Forelimb muscle (tissue), 1 donor: ENCODE data around the gene CYP2D6. TPM values are rescaled to one million over a fixed set of nuclear protein-coding genes. Genes with fewer than 3 reads are reported as not detected.
"Not testable (repeated sequence)": the region's sequence is repeated elsewhere in the genome, so short reads cannot be mapped to it uniquely, and the experiment has no call there.

ENCODE experiments used
- DNase-seq: peaks from one replicate; pipeline ENCODE4 v3.0.0-alpha.2; 2013; ENCODE audit warnings: low read depth
- polyA plus RNA-seq: library from polyadenylated mRNA; unstranded; fragments of 120-200 nt; gene quantifications from one replicate; pipeline ENCODE4 v1.2.1, GENCODE V29; 2013; ENCODE audit not compliant: insufficient read length

CYP2D6 gene
- polyA plus RNA-seq, 1 donor, result 1.2 TPM

DNA sequence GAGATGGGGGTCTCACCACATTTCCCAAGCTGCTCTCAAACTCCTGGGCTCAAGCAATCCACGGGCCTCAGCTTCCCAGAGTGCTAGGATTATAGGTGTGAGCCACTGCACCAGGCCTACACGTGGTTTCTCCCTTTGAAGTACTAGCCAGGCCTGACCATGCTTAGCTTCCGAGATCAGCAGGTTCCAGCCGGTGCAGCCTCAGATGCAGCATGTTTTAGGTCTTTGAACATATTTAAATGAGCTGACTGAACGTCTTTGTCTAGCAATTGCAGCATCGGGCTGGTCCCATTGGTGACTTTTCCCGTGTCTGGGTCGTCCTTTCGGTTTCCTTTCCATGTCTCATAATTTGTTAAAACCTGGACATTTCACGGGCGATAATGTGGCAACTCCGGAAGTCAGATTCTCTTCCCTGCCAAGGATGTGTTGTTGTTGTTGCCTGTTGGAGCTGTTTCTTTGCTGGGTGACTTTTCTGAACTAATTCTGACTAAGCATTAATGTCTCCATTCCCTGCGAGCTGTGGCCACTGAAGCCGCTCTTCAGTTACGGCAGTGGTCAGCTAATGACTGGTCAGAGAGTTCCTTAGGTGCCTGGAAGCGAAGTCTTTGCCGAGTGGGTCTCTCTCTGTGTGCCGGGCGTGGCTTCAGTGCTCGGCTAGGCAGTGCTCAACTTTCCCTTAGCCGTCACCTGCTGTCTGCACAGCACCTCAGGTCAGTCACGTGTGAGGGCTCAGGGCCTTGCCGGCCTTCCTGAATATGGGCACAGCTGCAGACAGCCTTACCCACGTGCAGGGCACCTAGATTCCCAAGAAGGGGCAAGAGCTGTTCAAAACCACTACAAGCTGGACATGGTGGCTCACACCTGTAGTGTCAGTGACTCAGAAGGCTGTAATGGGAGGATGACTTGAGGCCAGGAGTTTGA is 3.8 kb upstream of the CYP2D6 start:
- DNase-seq, result no peak

- no peak for DNase-seq
Measured at GRCh38 chr22:42132457-42132856, 1.8 kb upstream of the CYP2D6 start.

DNA sequence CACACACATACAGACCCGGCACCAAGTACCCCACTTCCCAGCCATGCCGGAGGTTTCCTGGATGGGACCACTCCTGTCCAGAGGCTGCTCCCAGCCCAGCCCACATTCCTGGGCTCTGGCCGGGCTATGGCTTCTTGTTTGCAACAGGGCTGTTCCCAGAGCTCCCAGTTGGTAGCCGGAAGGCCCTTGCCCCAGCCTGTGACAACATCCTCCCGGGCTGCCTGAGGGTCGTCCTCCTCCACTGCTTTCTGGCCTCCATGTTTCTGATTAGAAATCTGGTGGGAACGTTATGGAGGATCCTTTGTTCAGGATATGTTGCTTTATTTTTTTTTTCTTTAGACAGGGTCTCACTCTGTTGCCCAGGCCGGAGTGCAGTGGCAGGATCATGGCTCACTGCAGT is 952 bp upstream of the CYP2D6 start:
- DNase-seq, result no peak

- DNase-seq, result not testable (repeated sequence)
Measured at GRCh38 chr22:42130182-42130581, 428 bp downstream of the CYP2D6 start.

DNA sequence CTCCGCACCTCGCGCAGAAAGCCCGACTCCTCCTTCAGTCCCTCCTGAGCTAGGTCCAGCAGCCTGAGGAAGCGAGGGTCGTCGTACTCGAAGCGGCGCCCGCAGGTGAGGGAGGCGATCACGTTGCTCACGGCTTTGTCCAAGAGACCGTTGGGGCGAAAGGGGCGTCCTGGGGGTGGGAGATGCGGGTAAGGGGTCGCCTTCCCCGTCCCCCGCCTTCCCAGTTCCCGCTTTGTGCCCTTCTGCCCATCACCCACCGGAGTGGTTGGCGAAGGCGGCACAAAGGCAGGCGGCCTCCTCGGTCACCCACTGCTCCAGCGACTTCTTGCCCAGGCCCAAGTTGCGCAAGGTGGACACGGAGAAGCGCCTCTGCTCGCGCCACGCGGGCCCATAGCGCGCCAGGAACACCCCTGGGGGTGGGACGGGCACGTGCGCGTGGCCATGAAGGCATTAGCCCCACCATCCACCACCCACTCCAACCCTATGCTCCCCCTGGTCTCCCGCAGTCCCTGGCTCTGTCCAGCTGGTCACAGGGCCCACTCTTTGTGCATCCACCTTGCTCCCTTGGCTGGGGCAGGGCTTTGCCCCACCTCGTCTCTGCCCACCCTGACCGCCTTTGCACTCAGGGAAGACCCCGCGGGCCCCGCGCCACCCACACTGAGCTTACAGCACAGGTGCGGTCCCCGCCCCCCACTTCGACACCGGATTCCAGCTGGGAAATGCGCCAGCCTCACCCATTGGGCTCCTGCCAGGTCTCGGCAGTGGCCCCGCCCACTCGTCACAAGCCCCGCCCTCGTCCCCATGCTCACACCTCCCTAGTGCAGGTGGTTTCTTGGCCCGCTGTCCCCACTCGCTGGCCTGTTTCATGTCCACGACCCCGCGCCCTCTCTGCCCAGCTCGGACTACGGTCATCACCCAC is 1.6 kb downstream of the CYP2D6 start:
- DNase-seq, result not testable (repeated sequence)

DNA sequence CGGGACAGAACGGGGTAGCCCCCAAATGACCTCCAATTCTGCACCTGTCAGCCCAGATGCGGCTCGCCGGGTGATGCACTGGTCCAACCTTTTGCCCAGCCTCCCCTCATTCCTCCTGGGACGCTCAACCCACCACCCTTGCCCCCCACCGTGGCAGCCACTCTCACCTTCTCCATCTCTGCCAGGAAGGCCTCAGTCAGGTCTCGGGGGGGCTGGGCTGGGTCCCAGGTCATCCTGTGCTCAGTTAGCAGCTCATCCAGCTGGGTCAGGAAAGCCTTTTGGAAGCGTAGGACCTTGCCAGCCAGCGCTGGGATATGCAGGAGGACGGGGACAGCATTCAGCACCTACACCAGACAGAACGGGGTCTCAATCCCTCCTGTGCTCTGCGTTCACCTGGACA is 2.6 kb downstream of the CYP2D6 start:
- not testable (repeated sequence) for DNase-seq

GRCh38 chr22:42127606-42128005 is 3.0 kb downstream of the CYP2D6 start:
- no peak for DNase-seq

DNA sequence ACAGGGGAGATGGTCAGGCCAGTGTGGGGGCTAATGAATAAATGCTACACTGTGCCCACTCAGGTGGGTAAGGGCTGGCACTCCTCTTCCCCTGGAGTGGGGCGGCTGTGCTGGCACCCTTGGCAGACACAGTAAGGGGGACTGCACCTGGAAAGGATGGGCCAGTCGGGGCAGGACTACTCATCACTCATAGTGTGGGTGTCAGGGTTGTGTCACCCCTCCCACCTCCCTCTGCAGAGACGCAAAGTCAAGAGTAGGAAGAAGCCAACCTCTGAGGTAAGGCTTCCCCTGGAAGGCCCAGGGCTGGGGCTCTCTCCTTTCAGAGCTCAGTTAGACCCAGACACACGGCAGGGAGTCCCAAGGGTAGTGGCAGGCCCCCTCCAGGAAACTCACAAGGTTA is 7.1 kb downstream of the CYP2D6 start:
- not testable (repeated sequence) for DNase-seq

DNA sequence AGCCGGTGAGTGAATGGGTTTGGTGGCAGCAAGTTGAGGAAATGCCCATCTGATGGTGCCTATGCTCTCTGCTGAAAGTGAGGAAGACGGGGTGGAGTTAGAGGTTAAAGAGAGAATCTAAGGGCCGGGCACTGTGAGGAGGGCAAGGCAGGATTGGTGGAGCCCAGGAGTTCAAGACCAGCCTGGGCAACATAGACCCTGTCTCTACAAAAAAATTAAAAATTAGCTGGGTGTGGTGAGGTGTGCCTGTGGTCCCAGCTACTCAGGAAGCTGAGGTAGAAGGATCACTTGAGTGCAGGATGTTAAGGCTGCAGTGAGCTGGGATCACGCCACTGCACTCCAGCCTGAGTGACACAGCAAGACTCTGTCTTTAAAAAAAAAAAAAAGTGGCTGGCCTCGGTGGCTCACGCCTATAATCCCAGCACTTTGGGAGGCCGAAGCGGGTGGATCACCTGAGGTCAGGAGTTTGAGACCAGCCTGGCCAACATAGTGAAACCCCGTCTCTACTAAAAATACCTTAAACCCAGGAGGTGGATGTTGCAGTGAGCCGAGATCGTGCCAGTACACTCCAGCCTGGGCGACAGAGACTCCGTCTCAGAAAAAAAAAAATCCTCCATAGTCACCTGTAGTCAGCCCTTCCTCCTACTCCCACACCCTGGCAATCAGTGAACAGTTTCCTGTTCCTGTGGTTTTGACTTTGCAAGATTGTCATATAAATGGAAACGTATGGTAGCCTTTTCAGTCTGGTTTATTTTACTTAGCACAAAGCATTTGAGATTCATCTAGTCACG is 10.2 kb downstream of the CYP2D6 start:
- not testable (repeated sequence) for DNase-seq

DNA sequence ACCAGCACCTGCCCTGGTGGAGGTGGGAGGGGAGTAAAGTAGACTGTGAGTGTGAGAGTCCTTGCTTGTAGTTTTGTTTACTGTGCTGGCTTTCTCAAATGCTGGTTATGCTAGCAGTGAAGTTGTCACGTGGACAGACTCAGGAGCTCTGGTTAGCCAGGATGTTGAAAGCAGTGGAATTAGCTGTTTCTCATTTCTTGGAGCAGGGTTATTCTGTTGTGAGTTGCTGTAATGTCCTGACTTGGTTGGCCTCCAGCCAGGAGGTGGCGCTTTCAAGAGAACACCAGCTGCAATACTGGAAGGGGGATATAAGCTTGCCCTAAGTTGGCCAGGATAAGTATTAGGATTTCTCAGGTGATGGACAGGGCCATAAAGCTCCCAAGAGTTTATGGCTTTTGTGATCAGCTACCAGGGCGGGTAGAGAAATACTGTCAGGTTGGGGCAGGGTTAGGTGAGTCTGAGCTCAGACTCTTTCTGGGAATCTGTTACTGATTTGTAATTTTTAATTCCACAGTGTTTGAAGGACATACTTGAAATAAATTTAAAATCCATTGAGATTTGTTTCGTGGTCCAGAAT is 13.7 kb downstream of the CYP2D6 start:
- DNase-seq, result no peak

GRCh38 chr22:42115420-42115830 is 15.2 kb downstream of the CYP2D6 start:
- not testable (repeated sequence) for DNase-seq

- DNase-seq, result no peak
Measured at GRCh38 chr22:42114721-42115120, 15.9 kb downstream of the CYP2D6 start.

GRCh38 chr22:42112793-42113192 is 17.8 kb downstream of the CYP2D6 start:
- DNase-seq, result not testable (repeated sequence)

DNA sequence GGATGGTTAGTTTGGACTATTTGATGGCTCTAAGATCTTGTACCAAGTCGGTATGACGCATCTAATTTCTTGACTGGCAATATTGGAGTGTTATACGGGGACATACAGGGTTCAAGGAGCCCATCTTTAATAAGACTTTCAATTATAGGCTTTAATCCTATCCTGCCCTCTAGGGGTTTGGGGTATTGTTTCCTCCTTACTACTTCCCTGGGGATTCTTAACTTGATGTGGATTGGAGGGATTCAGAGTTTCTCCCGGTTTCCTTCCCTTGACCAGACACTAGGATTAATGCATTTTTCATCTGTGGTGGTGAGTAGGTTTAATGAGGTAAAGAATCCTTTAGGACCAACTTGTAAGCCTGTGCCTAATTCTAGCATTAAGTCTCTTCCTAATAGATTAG is 18.8 kb downstream of the CYP2D6 start:
- DNase-seq, result no peak

- no peak for DNase-seq
Measured at GRCh38 chr22:42108848-42109247, 21.8 kb downstream of the CYP2D6 start.

GRCh38 chr22:42104332-42104860 is 26.2 kb downstream of the CYP2D6 start:
- not testable (repeated sequence) for DNase-seq

GRCh38 chr22:42101199-42101598 is 29.4 kb downstream of the CYP2D6 start:
- no peak for DNase-seq

DNA sequence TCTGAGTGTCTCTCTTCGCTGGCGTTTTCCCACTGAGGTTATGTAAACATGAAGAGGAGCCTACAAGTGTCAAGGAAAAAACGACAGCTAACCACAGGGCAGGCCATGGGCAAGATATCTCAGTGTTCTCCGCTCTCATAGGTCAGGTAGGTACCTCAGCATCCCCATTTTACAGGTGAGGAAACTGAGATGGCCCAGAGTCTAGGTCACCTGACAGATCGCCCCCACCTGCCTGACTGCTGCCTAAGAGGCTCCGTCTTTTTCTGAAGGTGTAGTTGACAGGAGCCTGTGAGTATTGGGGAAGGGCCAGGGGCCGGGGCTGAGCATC is 39.2 kb downstream of the CYP2D6 start:
- DNase-seq, result no peak

- DNase-seq, result peak; percentile 98
Measured at GRCh38 chr22:42090596-42091454, 39.8 kb downstream of the CYP2D6 start, which contains the start of gene NDUFA6. Gene NDUFA6 (minus strand): TSS chr22:42090772. CDS start chr22:42090744, 28 bp downstream.

DNA sequence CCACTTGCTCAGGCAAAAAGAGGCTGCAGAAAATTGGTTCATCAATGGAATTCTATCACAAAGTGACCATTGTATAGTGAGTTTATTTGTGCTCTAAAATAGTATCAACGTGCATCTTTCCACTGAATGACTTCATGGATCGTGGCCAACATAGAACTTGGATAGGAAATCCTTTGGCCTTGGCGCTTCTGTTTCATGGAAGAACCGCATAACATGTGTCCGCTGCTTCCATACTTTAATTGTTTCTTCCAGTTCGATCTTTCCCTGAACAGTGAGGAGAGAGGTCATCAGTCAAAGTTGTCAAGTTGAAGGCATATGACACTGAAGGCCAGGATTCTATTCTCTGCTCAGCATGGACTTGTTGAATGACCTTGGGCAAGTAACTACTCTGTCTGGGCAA is 44.6 kb downstream of the CYP2D6 start:
- DNase-seq, result no peak
